Subcutaneous adipose tissue (tissue), 4 donors: ENCODE measurements around the gene RHOT1. TPM values are rescaled to one million over a fixed set of nuclear protein-coding genes. Genes with fewer than 3 reads are reported as not detected.

ENCODE experiments used
- CTCF ChIP-seq: fragments of 450-650 bp; IDR thresholded peaks from one replicate; pipeline ENCODE4 v1.5.1; 2016; ENCODE audit warnings: low read depth, mild to moderate bottlenecking, control low read depth, antibody characterized with exemption, moderate library complexity
- total RNA-seq, 4 donors: library from RNA; depleted of rRNA; stranded (reverse); fragments of >200 nt; gene quantifications; one replicate each; pipeline ENCODE4 v1.1.0, GENCODE V29; 2016

Gene RHOT1
- total RNA-seq, 4 donors from 2014 or later: 56.6 to 112 (median 67.5) TPM

DNA sequence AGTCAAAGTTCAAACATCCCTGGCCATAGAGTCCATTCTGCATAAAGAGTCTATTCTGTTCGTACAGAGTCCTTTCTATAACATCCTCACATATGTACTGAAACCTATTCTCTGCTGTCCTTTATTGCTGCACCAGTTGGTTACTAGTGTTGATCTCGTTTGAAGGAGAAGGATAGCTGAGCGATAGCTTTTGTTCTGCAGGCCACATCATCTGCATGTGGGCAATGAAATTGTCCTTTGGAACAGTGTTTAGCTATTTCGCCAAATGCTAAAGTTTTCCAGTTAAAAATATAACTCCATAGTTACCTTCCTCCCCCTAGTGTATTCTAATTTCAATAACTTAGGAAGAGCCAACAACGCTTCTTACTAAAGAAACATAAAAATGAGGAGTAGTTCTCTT, 6.0 kb downstream of the RHOT1 start:
- no peak for TF ChIP-seq CTCF

- no peak for TF ChIP-seq CTCF
Observed at GRCh38 chr17:32150358-32150757, 8.1 kb downstream of the RHOT1 start.

- TF ChIP-seq CTCF: no peak
Observed at GRCh38 chr17:32152130-32152529, 9.8 kb downstream of the RHOT1 start.

DNA sequence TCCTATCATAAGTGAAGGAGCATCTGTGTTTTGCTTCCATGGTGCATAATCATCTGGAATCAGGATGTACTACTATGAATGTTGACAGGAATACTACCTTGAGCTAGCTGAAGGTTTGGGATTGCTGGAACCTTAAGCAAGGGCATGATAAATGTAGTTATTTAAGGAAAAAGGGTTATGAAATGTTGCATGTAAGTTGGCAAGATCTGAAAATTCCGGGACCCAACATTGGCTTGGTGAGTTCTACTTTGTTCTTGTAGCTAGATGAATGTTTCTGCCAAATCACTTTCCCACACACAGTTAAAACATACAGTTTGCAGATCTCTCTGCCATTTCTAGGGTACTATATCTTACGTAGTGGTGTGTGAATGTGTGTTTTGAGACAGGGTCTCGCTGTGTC, 13.6 kb downstream of the RHOT1 start:
- TF ChIP-seq CTCF: no peak

DNA sequence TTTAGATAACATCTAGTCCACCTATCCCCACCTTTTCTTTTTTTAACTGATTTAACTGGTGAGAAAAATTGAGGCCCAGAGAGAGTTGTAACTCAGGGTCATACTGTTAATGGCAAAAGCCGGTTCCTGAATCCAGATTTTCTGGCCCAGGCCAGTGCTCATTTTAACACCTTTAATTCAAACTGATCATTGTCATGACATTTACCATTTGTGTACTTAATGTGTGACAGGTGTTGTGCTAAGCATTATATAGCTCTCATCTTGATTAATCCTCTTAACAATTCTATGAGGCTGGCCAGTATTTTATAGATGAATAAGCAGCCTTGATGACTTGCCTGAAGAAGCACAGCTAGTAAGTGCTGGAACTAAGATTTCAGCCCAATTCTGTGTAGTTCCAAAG, 14.4 kb downstream of the RHOT1 start:
- TF ChIP-seq CTCF: no peak

GRCh38 chr17:32157225-32157624, 14.9 kb downstream of the RHOT1 start:
- no peak for TF ChIP-seq CTCF

GRCh38 chr17:32158870-32159585, 16.7 kb downstream of the RHOT1 start:
- TF ChIP-seq CTCF: no peak
